ENCODE results near the gene PTPN1.
A peak's percentile ranks its signal among the peaks of the same experiment; 100 is the strongest.

Gene PTPN1

DNA sequence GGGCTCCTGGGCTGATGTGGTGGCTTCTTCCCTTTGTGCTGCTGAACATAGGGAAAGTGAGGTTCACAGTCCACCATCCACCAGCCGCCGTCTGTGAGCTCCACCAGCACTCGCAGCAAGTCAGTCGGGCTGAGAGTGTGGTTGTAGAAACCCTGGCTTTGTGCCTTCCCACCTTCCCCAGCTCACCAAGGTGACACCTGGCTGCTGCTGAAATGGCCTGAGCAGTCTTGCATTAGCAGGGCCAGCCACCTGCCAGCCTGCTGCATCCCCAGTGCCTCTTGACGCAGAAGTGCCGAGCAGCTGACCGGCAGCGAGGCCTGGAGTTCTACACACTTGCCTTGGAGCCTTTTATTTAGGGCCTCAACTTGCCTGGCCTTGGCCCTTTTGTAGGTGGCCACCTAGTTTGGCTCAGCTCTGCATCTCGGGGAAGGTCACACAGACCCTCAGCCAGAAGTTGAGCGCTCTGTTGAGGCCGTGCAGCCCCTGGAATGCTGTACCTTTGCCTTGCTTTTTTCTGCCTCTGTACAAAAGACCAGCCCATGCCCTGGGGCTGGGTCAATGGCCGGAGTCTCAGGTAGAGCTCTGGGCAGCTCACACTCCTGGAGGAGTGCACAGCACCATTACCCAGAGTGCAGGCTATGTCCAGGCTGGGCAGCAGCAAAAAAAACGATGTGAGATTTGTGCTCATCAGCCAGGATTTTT is 76.5 kb downstream of the PTPN1 start:
- Mint-ChIP-seq H3K4me1 (peaks cover 14% of the 10 kb centered on the region), H3K27ac (peak overlapping the region; percentile 29), H3K36me3 (peaks cover 100% of the 10 kb centered on the region), H3K4me3 (no peak overlapping the region), H3K9me3 (no peaks in the 10 kb centered on the region)
- ATAC-seq (peak; percentile 27), DNase-seq (ENCODE audit: low spot score in 2 of 2) (no peak)

DNA sequence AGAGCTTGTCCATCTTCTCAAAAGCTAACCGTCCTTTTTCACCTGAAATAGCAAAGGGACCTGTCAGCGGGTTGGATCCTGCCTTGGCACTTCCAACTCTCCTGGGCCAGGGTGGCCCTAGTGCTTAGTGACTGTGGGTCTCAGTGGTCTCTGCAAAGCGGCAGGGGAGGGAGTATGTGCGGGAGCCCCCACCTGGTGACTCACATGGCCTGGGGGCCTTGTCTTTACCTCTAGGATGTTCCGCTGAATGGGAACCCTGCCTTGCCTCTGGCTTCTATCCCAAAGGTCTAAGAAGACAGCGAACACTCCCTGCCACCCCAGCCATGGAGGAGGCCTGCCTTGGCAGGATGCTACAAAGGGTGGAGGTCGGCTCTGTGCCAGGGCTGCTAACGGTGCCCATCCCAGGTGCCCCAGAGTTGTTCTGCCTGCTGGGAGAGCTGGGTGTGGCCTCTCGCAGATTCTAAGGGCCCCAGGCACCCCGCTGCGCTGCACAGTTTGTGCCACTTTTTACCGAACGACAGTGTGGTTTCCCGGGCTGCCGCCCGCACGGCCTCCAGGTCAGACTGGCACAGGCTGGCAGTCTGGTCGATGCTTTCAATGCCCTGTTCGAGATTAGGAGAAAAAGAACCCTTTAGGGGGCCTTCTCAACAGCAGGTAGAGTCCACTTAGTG is 77.2 kb downstream of the PTPN1 start:
- Mint-ChIP-seq H3K27ac (peak overlapping the region; percentile 71), H3K9me3 (no peaks in the 10 kb centered on the region), H3K4me3 (no peak overlapping the region), H3K36me3 (peaks cover 98% of the 10 kb centered on the region), H3K4me1 (peaks cover 14% of the 10 kb centered on the region)
- ATAC-seq: no peak
- DNase-seq (ENCODE audit: low spot score in 2 of 2): no peak

DNA sequence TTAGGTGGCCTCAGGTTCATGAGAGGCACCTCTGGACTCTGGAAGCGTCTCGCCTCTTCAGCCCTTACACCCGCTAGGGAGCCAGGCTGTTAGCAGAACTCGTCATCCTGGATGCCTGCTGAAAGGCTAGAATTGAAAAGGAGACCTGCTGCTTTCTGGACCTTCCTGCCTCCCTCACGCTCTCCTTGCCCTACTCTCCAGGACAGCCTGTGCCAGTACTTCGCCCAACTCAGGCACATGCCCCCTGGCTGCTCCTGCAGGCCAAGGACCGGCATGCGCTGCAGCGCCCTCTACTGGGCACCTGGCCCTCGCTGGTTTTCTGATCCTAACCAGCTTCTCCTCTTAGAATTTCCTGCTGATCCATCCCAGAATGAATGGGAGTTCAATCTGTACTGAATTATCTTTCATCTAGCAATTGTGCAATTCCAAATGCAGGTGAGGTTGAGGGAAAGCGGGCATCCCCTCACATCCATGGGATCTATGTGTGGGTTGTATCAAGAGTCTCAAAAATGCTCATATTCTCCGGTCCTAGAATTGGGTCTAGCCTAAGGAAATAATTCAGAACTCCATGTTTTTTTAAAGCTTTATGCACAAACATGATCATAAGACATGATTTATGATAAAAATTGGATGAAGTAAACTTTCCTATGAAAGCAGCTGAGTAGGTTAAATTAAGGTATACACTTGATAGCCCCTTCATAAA is 78.0 kb downstream of the PTPN1 start:
- ATAC-seq (peak; percentile 71), DNase-seq (ENCODE audit: low spot score in 2 of 2) (peak; percentile 72 to 86)
- H3K4me3 Mint-ChIP-seq: no peak overlapping the region
- peak overlapping the region; percentile 71 for H3K27ac Mint-ChIP-seq
- peaks cover 95% of the 10 kb centered on the region for H3K36me3 Mint-ChIP-seq
- H3K9me3 Mint-ChIP-seq: no peaks in the 10 kb centered on the region
- peaks cover 13% of the 10 kb centered on the region for H3K4me1 Mint-ChIP-seq

DNA sequence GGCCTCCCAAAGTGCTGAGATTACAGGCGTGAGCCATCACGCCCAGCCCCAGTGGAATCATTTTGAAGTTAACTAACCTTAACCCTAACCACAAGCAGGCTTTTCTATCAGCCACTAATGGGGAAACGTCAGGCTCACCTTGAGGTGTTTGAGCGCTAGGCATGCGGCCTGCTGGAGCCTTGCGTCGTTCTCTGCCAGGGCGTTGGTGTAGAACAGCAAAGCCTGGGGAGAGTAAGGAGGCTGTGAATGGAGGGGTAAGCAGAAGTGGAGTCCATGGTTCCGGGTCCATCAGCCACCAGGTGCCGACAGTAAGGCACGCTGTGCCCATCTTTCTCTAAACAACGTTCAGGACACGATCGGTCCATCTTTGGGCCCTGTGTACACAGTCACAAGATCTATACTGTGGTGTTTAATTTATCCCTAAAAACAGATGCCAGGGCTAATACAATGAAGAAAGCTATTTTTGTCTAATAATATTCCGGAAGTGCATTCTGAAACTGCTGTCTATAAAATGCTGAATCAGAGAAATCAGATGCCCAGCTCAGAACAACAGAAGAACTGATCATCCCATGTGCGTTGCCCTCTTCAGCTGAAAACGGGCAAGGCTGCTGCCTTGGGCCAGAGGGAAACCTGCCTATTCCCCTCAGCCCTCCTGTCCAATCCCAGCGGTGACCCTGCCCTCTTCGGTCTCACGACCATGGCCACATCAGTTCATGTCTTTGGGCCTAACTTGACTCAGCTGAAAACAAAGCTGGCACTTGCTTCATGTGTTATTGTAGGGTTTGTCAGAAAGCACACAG is 79.6 kb downstream of the PTPN1 start:
- ATAC-seq: no peak
- H3K36me3 Mint-ChIP-seq: peaks cover 85% of the 10 kb centered on the region
- no peak for DNase-seq (ENCODE audit: low spot score in 2 of 2)
- H3K9me3 Mint-ChIP-seq: no peaks in the 10 kb centered on the region
- peak overlapping the region; percentile 40 for H3K27ac Mint-ChIP-seq
- no peak overlapping the region for H3K4me3 Mint-ChIP-seq
- peaks cover 6% of the 10 kb centered on the region for H3K4me1 Mint-ChIP-seq

DNA sequence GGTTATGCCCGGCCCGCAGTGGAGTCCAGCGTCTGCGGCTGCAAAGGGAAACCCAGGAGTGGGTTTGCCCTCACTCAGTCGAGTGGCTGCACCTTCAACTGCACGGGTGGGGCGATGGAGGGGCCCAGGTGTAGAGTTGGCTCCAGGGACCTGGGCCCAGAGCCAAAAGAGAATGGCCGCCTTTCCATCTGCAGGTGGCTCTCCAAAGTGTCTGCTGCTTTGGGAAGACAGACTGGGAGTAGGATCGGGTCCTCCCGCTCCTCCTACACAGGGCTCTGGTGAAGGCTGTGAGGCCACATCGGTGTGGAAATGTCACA is 80.1 kb downstream of the PTPN1 start:
- no peaks in the 10 kb centered on the region for H3K9me3 Mint-ChIP-seq
- H3K27ac Mint-ChIP-seq: peak overlapping the region; percentile 16
- H3K36me3 Mint-ChIP-seq: peaks cover 82% of the 10 kb centered on the region

DNA sequence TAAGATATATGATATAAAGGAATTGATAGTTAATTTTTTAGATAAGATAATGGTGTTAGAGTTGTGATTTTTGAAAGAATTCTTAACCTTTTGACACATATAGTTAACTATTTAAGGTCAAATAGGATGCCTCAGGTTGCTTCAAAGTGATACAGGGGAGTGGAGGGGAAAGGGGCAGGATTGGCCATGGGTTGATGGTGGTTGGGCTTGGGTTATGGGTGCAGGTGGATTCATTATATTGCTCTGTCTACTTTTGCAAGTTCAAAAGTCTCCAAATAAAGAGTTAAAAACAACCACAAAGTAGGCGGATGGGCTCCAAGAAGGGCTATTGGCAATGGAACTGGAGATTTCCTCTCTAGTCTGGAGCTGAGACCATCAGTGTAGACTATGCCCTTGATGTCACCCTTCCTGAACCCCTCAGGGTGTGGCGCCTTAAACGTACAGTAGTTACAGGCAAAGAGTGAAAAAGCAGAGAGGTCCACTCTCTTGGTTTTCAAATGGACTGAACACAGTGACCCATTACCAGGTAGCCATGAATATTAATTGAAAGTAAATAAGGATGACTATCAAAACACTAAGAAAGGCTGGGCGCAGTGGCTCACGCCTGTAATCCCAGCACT is 81.2 kb downstream of the PTPN1 start:
- H3K9me3 Mint-ChIP-seq: no peaks in the 10 kb centered on the region
- no peak for ATAC-seq
- H3K4me3 Mint-ChIP-seq: no peak overlapping the region
- peaks cover 18% of the 10 kb centered on the region for H3K4me1 Mint-ChIP-seq
- DNase-seq (ENCODE audit: low spot score in 2 of 2): no peak
- H3K27ac Mint-ChIP-seq: peak overlapping the region; percentile 16
- H3K36me3 Mint-ChIP-seq: peaks cover 81% of the 10 kb centered on the region

More for the DNA sequence above, 80.1 kb downstream of the PTPN1 start:
- no peak for DNase-seq (ENCODE audit: low spot score in 2 of 2)
- ATAC-seq: no peak
- Mint-ChIP-seq H3K4me1 (peaks cover 9% of the 10 kb centered on the region), H3K4me3 (no peak overlapping the region)

DNA sequence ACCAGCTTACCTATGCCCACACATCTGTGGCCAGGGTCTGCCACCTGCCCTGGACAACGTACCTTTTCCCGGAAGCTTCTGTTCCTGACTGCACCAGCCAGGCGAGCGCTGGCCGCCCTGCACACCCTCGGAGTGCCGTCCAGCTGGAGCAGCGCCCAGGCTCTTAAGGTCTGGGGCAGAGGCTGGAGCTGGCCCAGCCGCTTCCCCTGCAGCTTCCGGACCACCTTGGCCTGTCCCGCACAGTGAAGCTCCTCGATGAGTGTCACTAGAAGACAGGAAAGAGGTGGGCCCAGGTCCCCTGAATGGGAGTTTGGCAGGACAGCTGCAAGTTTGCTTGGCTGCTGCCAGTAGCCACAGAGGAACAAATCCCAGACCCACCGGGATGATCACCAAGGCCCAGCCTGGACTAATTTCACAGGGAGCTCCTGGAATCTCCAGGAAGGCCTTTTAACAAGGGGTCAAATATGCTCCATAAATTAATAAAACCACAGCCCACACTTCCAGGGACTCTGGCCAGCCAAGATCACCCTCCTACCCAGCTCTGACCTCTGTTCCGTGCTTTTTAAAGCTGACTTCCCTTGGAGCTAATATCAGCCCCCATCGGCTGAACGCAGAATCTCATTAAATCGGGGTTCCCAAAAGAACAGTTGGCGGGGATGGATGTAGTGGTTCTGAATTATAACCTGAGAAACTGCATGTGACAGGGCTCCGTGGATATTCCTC is 82.3 kb downstream of the PTPN1 start:
- Mint-ChIP-seq H3K9me3 (no peaks in the 10 kb centered on the region), H3K36me3 (peaks cover 81% of the 10 kb centered on the region), H3K4me1 (peaks cover 22% of the 10 kb centered on the region), H3K4me3 (no peak overlapping the region), H3K27ac (peak overlapping the region; percentile 16)
- ATAC-seq: no peak
- no peak for DNase-seq (ENCODE audit: low spot score in 2 of 2)

DNA sequence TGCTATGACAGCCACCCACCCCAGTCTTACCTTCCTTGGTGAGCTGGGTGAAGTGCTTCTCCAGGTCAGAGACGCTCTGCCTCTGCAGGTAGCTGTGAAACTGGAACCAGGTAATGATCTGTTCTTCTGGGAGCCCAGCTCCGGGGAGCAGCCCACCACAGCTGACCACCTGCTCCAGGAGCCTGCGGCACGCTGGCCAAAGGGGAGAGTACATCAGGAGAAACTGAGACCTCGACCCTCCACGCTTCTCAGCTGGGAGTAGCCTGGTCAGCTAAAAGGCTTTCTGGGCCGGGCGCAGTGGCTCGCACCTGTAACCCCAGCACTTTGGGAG is 82.8 kb downstream of the PTPN1 start:
- DNase-seq (ENCODE audit: low spot score in 2 of 2): no peak
- Mint-ChIP-seq H3K27ac (no peak overlapping the region), H3K4me3 (no peak overlapping the region), H3K9me3 (no peaks in the 10 kb centered on the region), H3K4me1 (peaks cover 20% of the 10 kb centered on the region), H3K36me3 (peaks cover 77% of the 10 kb centered on the region)
- ATAC-seq: no peak

DNA sequence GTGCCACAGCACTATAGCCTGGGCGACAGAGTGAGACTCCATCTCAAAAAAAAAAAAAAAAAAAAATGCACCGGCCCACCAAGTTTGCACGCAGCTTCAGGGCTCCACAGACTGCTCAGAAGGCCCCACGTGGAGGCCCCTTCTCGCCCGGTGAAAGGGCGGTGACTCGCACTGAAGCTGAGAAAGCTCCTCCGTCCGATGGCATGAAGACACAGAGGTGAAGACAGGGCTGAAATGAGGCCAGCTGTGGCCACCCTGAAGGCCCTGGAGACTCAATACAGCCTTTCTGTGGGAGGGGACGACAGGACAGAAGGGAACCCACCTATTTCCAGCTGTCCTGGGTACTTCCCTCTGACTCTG is 84.0 kb downstream of the PTPN1 start:
- ATAC-seq (peak; percentile 25), DNase-seq (ENCODE audit: low spot score in 2 of 2) (no peak)
- H3K27ac Mint-ChIP-seq: peak overlapping the region; percentile 26
- H3K4me3 Mint-ChIP-seq: no peak overlapping the region
- peaks cover 64% of the 10 kb centered on the region for H3K36me3 Mint-ChIP-seq
- no peaks in the 10 kb centered on the region for H3K9me3 Mint-ChIP-seq
- H3K4me1 Mint-ChIP-seq: peaks cover 16% of the 10 kb centered on the region

DNA sequence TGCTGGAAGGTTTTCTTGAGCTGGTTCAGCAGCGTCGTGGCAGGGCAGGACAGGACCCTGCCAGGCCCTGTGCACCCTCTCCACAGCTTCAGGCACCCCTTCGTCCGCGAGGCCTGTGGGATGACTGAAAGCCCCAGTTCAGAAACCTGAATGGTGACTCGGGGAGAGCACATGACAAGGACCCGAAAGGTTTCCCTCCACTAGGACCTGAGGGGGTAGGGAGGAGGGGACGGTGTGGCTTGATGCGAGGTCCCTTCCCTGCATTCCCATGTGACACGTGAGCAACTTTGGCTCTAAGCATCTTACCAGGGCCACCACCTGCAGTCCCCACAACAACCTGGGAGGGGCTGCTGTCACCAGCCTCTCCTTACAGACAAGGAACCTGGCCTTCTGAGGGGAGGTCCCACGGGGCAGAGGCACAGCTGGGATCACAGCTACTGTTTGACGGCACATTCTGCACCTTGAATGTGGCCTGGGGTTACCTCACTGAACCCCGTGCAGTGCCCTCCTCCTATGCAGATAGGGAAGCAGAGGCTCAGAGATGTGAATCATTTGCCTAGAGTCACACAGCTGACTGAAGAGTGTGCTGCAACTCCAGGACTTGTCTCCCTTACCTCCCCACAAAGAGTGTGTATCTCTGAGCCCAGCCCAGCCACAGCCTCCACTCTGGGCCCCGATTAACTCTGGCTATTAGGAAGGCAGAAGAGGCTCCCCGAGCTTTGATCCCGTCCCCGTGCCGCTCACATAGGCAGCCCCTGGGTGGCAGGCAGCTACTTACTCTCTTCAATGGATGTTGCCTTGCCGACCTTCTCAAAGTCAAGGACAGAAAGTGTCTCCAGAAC is 84.6 kb downstream of the PTPN1 start:
- Mint-ChIP-seq H3K4me3 (no peak overlapping the region), H3K4me1 (peaks cover 16% of the 10 kb centered on the region), H3K9me3 (no peaks in the 10 kb centered on the region), H3K36me3 (peaks cover 58% of the 10 kb centered on the region), H3K27ac (peak overlapping the region; percentile 26)
- peak; percentile 45 for ATAC-seq
- no peak for DNase-seq (ENCODE audit: low spot score in 2 of 2)

DNA sequence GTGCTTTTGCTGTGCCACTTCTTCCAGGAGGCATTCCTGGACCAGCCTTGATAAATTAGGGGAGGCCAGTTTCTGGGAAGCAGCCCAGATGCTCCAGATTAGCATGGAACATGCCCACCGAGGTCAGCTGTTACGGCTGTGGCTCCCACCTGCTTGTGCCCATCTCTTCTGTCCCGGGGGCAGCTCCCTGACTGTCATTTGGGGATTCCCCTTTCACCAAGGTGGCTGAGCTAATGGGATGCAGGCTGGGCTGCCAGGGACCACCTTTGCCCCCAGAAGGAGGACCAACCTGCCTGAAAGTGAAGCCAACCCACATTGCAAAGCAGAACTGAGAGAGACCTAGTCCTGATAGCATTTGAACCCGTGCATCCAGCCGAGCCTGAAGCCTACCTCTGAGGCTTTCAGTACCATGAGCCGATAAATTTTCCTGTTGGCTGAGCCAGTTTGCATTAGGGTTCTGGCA is 85.3 kb downstream of the PTPN1 start:
- no peaks in the 10 kb centered on the region for H3K9me3 Mint-ChIP-seq
- peaks cover 16% of the 10 kb centered on the region for H3K4me1 Mint-ChIP-seq
- ATAC-seq: no peak
- peak overlapping the region; percentile 26 for H3K27ac Mint-ChIP-seq
- DNase-seq (ENCODE audit: low spot score in 2 of 2): no peak
- H3K4me3 Mint-ChIP-seq: no peak overlapping the region
- peaks cover 52% of the 10 kb centered on the region for H3K36me3 Mint-ChIP-seq

DNA sequence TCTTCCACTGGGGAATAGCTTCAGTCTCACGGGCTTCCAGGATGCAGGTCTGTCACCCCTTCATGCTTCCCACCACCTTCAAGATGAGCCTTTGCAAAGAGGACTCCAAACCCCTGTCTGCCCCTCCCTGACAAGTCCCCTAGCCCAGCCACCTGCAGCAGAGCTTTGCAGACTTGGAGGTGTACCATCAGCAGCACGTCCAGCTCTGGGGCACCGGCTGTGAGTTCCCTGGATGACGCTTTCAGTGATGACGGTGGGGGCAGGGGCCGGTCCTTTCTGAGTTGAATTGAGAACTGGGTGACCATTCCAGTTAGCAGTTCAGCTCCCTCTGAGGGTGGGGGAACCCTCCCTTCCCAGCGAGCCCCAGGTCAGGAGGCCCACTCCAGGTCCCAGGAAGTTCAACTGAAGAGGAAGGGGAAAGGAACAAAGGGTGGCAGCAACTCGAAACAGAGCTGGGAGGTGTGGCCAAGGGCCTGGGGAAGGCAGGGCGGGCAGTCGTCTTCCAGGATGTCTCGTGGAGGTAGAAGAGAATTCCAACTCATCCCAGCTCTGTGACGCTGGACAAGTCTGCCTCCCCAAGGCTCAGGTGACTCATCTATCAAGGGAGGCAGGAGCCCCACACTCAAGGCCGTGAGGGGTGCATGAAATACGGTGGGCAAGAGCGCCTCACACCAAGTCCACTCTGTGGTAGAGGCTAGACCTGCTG is 86.0 kb downstream of the PTPN1 start:
- Mint-ChIP-seq H3K4me1 (peaks cover 16% of the 10 kb centered on the region), H3K9me3 (no peaks in the 10 kb centered on the region), H3K27ac (peak overlapping the region; percentile 67), H3K4me3 (no peak overlapping the region), H3K36me3 (peaks cover 45% of the 10 kb centered on the region)
- no peak for DNase-seq (ENCODE audit: low spot score in 2 of 2)
- no peak for ATAC-seq

DNA sequence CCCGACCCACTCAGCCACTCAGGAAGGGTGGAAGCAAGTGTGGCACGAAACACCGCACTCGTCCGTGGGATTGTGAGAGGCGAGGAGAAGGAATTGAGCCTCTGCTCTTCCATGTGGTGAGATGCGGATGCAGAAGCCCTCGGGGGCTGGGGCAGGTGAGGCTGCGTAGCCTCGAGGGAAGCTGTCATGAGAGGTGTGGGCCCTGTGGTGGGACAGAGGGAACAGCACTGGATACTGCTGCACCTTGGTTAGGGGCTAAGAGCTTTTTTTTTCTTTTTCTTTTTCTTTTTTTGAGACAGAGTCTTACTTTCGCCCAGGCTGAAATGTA is 86.5 kb downstream of the PTPN1 start:
- H3K4me1 Mint-ChIP-seq: peaks cover 16% of the 10 kb centered on the region
- no peak for ATAC-seq
- H3K27ac Mint-ChIP-seq: peak overlapping the region; percentile 67
- no peak overlapping the region for H3K4me3 Mint-ChIP-seq
- no peaks in the 10 kb centered on the region for H3K9me3 Mint-ChIP-seq
- no peak for DNase-seq (ENCODE audit: low spot score in 2 of 2)
- peaks cover 40% of the 10 kb centered on the region for H3K36me3 Mint-ChIP-seq

All from stimulated activated effector memory CD8-positive, alpha-beta T cell treated with anti-CD3 and anti-CD28 coated beads, Interleukin-12 subunit alpha, Interleukin-12 subunit beta, amount 100 ng/mL, for 72 hours (primary cell).